Lung (tissue), 12 donors: ENCODE data around the gene SEMA3C. TPM values are rescaled to one million over a fixed set of nuclear protein-coding genes. Genes with fewer than 3 reads are reported as not detected.

Experiments
- ATAC-seq: fragments of 200-7000 bp; cut with Tn5 transposase; one replicate; pipeline ENCODE4 v1.9.1; 2020; ENCODE audit warnings: moderate number of reproducible peaks; ENCODE audit not compliant: insufficient read depth, low FRiP score
- DNase-seq, 3 donors: peaks; one replicate each; pipeline ENCODE4 v3.0.0-alpha.2; 2013 to 2017
- H3K27ac ChIP-seq, 2 donors: one replicate each; pipeline ENCODE4 v1.5.1; 2013; ENCODE audit warnings: mild to moderate bottlenecking in 2 of 2, moderate library complexity in 2 of 2, control low read depth in 1 of 2, inconsistent platforms in 1 of 2, low read depth in 1 of 2, low read length in 1 of 2
- H3K27me3 ChIP-seq, 3 donors: one replicate each; pipeline ENCODE4 v1.5.1; 2013; ENCODE audit warnings: low read length in 2 of 3; ENCODE audit not compliant: control insufficient read depth in 3 of 3, insufficient read depth in 3 of 3
- H3K36me3 ChIP-seq, 4 donors: one replicate each; pipeline ENCODE4 v1.5.1; 2013; ENCODE audit warnings: low read length in 4 of 4, mild to moderate bottlenecking in 1 of 4, moderate library complexity in 1 of 4; ENCODE audit not compliant: control insufficient read depth in 4 of 4, insufficient read depth in 4 of 4
- H3K4me1 ChIP-seq, 5 donors: one replicate each; pipeline ENCODE4 v1.5.1; 2013; ENCODE audit warnings: low read length in 5 of 5, mild to moderate bottlenecking in 2 of 5, moderate library complexity in 1 of 5; ENCODE audit not compliant: control insufficient read depth in 5 of 5, insufficient read depth in 5 of 5
- H3K4me3 ChIP-seq: one replicate; pipeline ENCODE4 v1.5.1; 2013; ENCODE audit warnings: mild to moderate bottlenecking, control low read depth, moderate library complexity
- H3K9ac ChIP-seq, 2 donors: one replicate each; pipeline ENCODE4 v1.5.1; 2013; ENCODE audit warnings: low read length in 2 of 2, control low read depth in 1 of 2; ENCODE audit not compliant: insufficient read depth in 1 of 2
- H3K9me3 ChIP-seq, 4 donors: one replicate each; pipeline ENCODE4 v1.5.1; 2013; ENCODE audit warnings: low read length in 3 of 4, mild to moderate bottlenecking in 1 of 4, moderate library complexity in 1 of 4; ENCODE audit not compliant: control insufficient read depth in 4 of 4, insufficient read depth in 3 of 4
- WGBS, 2 donors: extraction: QIAGEN DNeasy Blood & Tissue Kit; methylation state at CpG; one replicate each; pipeline ENCODE4 v1.1.7; 2013; 5-methylcytosine and 5-hydroxymethylcytosine counted together
- polyA plus RNA-seq, 2 donors: library from polyadenylated mRNA; stranded (reverse); fragments of 200-250 nt; gene quantifications; one replicate each; pipeline ENCODE4 v1.2.1, GENCODE V29; 2013
- total RNA-seq, 2 donors: library from RNA; depleted of rRNA in 1 of 2; stranded (reverse); fragments of >200 nt in 1 of 2; gene quantifications; one replicate each; pipeline ENCODE4 v1.2.1, GENCODE V29; 2014 to 2021
- TF ChIP-seq, protein P1 (sequence below): IDR thresholded peaks from 2 replicates; pipeline ENCODE4 v1.5.1; 2012; ENCODE audit warnings: mild to moderate bottlenecking; ENCODE audit errors: control extremely low read depth, extremely low read depth
- donor health status: control.
- donor health status: control.
- donor health status: Bipolar disorder and iron deficiency.
- donor health status: healthy.
- donor health status: DM: yes; HTN: yes; CAD: no.

The SEMA3C gene
- total and polyA plus RNA-seq, 4 donors = 6.9 to 87.2 (median 33.7) TPM

DNA sequence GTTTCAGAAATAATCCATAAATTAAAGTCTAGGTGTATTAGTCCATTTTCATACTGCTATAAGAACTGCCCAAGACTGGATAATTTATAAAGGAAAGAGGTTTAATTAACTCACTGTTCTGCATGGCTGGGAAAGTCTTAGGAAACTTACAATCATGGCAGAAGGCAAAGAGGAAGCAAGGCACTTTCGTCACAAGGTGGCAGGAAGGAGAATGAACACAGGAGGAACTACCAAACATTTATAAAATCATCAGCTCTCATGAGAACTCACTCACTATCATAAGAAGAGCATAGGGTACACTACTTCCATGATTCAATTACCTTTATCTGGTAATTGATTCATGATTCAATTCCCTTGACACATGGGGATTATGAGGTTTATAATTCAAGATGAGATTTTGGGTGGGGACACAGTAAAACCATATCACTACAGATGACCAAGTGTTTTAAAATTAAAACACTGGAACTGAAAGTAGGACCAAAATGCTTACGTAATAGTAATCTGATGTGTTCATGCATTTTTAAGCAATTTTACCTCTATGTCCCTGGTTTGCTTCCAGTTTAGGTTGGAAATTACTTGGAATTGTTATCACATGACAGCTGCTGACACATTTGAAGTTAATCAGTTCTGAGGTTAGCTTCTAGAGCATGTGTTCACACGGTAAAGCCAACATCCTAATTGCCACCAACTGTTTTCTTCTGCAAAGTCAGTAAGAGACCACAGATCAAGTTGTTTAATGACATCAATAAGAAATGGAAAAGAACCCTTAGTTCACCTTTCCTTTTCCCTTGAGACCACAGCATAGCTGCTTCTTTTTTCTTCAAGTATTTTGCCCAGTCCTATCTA is 48.4 kb upstream of the SEMA3C start:
- no peak overlapping the region for H3K9ac ChIP-seq
- ATAC-seq (no peak), DNase-seq (no peak)
- H3K27me3 ChIP-seq = no peaks in the 10 kb centered on the region
- H3K4me1 ChIP-seq = no peaks in the 10 kb centered on the region
- TF ChIP-seq, protein P1, sequence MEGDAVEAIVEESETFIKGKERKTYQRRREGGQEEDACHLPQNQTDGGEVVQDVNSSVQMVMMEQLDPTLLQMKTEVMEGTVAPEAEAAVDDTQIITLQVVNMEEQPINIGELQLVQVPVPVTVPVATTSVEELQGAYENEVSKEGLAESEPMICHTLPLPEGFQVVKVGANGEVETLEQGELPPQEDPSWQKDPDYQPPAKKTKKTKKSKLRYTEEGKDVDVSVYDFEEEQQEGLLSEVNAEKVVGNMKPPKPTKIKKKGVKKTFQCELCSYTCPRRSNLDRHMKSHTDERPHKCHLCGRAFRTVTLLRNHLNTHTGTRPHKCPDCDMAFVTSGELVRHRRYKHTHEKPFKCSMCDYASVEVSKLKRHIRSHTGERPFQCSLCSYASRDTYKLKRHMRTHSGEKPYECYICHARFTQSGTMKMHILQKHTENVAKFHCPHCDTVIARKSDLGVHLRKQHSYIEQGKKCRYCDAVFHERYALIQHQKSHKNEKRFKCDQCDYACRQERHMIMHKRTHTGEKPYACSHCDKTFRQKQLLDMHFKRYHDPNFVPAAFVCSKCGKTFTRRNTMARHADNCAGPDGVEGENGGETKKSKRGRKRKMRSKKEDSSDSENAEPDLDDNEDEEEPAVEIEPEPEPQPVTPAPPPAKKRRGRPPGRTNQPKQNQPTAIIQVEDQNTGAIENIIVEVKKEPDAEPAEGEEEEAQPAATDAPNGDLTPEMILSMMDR = no peak
- WGBS, 2 donors = 48 to 58% methylated on average over 3 of the region's 3 CpGs
- no peak overlapping the region for H3K4me3 ChIP-seq
- no peak overlapping the region for H3K27ac ChIP-seq
- peaks cover 0 to 3% (median 0%) of the 10 kb centered on the region in 4 donors for H3K9me3 ChIP-seq
- no peaks in the 10 kb centered on the region for H3K36me3 ChIP-seq

DNA sequence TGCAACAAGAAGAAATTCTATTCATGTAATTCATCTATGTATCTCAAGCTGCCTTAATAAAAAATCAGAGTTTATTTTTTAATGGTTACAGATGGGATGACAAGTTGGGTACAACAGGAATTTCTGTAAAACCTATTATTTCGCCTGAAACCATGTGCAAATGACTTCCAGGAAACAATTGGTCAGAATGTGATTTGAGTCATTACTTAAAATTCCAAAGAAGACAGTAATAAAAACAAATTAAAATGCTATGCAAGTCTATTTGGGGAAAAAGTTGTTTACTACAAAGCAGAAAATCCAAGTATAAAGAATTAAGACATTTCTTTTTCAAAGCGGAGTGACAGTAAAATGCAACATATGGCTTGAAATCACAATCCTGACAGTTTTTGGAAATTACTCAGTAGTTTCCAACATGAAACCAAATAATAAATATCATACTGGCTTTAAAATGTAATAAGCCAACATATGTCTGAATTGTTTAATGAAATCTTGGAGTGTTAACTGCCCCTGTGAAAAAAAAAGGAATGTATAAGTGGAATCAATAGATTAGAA is 41.5 kb upstream of the SEMA3C start:
- WGBS, 2 donors = 84 to 87% methylated on average over 2 of the region's 2 CpGs
- H3K9ac ChIP-seq = no peak overlapping the region
- peaks cover 0 to 3% (median 0%) of the 10 kb centered on the region in 4 donors for H3K9me3 ChIP-seq
- H3K27ac ChIP-seq = no peak overlapping the region
- no peaks in the 10 kb centered on the region for H3K27me3 ChIP-seq
- ATAC-seq (no peak), DNase-seq (peak in 2 of 3 donors; percentile 65 to 87)
- TF ChIP-seq, protein P1 = no peak
- no peaks in the 10 kb centered on the region for H3K4me1 ChIP-seq
- no peaks in the 10 kb centered on the region for H3K36me3 ChIP-seq
- no peak overlapping the region for H3K4me3 ChIP-seq

DNA sequence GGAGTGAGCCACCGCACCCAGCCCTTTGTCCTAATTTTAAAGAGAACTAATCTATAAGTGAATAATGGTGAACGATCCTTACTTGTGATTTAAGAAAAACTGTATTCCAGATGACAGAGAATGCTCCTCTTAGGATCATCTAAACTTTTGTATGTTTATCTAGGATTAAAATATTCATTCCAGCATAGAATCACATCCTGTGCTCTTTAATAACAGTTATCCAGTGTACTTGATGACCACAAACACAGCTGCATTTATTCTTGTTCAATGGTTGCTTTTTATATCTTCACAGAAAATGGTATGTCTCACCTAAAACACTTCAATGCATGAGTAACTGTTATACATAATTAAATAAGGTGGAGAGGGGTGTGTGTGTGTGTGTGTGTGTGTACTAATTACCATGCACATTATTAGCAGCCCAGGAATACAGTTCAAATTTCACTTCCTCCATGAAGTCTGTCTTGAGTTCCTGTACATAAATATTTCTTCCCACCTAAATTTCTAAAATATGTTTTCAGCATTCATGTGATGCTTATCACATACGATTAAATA is 38.5 kb upstream of the SEMA3C start:
- 75 to 82% methylated on average over 3 of the region's 3 CpGs for WGBS, 2 donors
- no peaks in the 10 kb centered on the region for H3K9me3 ChIP-seq
- H3K27me3 ChIP-seq = no peaks in the 10 kb centered on the region
- TF ChIP-seq, protein P1 = no peak
- H3K4me3 ChIP-seq = no peak overlapping the region
- no peak overlapping the region for H3K27ac ChIP-seq
- ATAC-seq = no peak
- H3K9ac ChIP-seq = no peak overlapping the region
- no peaks in the 10 kb centered on the region for H3K36me3 ChIP-seq
- peaks cover 0 to 2% (median 0%) of the 10 kb centered on the region in 5 donors for H3K4me1 ChIP-seq
- DNase-seq = no peak
